ENCODE measurements around the gene PTPRG. TPM values are rescaled to one million over a fixed set of nuclear protein-coding genes. Genes with fewer than 3 reads are reported as not detected.

The PTPRG gene
- total and polyA plus RNA-seq, 10 of the 15 experiments (the other 5 are each of a cell fraction or from before 2014, with no cell fraction given) = 0.29 to 20.7 (median 1.4) TPM

DNA sequence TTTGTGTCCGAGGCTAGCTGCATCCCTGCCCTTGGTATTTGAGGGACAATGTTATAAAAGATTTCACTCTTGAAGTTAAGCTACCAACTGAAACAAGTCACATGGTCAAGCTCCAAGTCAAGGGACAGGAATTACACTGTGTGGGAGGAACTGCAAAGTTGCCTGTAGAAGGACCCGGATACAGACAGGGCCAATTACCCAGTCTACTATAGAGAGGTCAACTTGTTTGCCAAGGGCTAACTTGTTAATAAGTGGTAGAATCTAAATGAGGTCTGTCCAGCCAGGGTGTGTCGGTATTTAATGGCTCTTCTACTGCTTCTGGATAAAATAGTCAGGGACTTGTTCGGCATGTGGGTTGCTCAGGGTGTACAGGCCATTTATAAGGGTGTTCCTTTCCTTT is 55.7 kb downstream of the PTPRG start (continued):
- TF ChIP-seq CBX5 (IDR thresholded peaks at IDR 0.05; ENCODE audit: low read depth) = no peak
- TF ChIP-seq, protein P1, sequence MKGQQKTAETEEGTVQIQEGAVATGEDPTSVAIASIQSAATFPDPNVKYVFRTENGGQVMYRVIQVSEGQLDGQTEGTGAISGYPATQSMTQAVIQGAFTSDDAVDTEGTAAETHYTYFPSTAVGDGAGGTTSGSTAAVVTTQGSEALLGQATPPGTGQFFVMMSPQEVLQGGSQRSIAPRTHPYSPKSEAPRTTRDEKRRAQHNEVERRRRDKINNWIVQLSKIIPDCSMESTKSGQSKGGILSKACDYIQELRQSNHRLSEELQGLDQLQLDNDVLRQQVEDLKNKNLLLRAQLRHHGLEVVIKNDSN (IDR thresholded peaks at IDR 0.05; ENCODE audit: borderline replicate concordance, extremely low read length, insufficient read depth, low read depth, low read length) = no peak
- no peak for TF ChIP-seq HDAC6 (IDR thresholded peaks at IDR 0.05; ENCODE audit: unreplicated experiment)
- TF ChIP-seq CBX3 (IDR thresholded peaks at IDR 0.05; ENCODE audit: borderline replicate concordance, low read depth) = no peak
- no peak for TF ChIP-seq SRF (IDR thresholded peaks at IDR 0.05; ENCODE audit: low read depth in 2 of 2, low read length in 2 of 2)

GRCh38 chr3:61617651-61618050 is 56.3 kb downstream of the PTPRG start:
- CTCF ChIA-PET = interaction anchor here (1.6 to 2.3 kb wide), 2 partner anchors 34 to 39 kb away, joined by 4 to 6 read pairs; no protein-coding TSS in a partner anchor
- H3K4me2 ChIP-seq (ENCODE audit: control insufficient read depth, insufficient read depth) = no peak overlapping the region

More at GRCh38 chr3:61617651-61618050, 56.3 kb downstream of the PTPRG start:
- H3K36me3 ChIP-seq (ENCODE audit: control insufficient read depth in 2 of 2, insufficient read depth in 2 of 2, low read length in 1 of 2) = no peaks in the 10 kb centered on the region
- H3K27me3 ChIP-seq (replicated peaks in 1 of 2; ENCODE audit: control insufficient read depth in 2 of 2, insufficient read depth in 2 of 2, low read length in 1 of 2) = peaks cover 0 to 3% of the 10 kb centered on the region in 2 experiments; a peak in 2 of 4 replicates
- RAD21 ChIA-PET (ENCODE audit: unreplicated experiment) = no interaction called here
- no peaks in the 10 kb centered on the region for H3K4me1 ChIP-seq (ENCODE audit: control insufficient read depth, insufficient read depth, low read length)
- intact Hi-C loops (cut with micrococcal nuclease; ENCODE audit: unreplicated experiment) = no loop called here
- 25% methylated on average over 6 of the region's 6 CpGs for WGBS (ENCODE audit: insufficient coverage, insufficient replicate concordance, low lambda C conversion rate, missing lambda C conversion rate)
- no peak for ATAC-seq
- in situ Hi-C loops (cut with MboI) = no loop called here
- H3K4me3 ChIP-seq = no peak overlapping the region
- no peaks in the 10 kb centered on the region for H3K9me3 ChIP-seq (replicated peaks; ENCODE audit: control insufficient read depth, insufficient read depth, low read length)
- BruUV-seq (replicated peaks) = no TSS peak
- H4K20me1 ChIP-seq (ENCODE audit: control insufficient read depth, insufficient read depth) = no peaks in the 10 kb centered on the region
- SMC1A ChIA-PET (ENCODE audit: uncharacterized antibody, unreplicated experiment) = interaction anchor here (1.0 to 2.8 kb wide), 6 partner anchors 11 to 24 kb away, joined by 3 to 19 read pairs (median 5); no protein-coding TSS in a partner anchor
- H3K79me2 ChIP-seq (ENCODE audit: control insufficient read depth, insufficient read depth, low read length) = no peaks in the 10 kb centered on the region
- H2AFZ ChIP-seq (ENCODE audit: control insufficient read depth, low read depth, low read length) = no peak overlapping the region
- H3K27ac ChIP-seq (ENCODE audit: control insufficient read depth, insufficient read depth) = no peak overlapping the region
- POLR2A ChIA-PET = interaction anchor here (1.3 to 1.7 kb wide), 2 partner anchors 8 to 10 kb away, joined by 3 to 5 read pairs; no protein-coding TSS in a partner anchor
- no peak overlapping the region for H3K9ac ChIP-seq (ENCODE audit: control insufficient read depth, insufficient read depth, low read length)
- no peak for FAIRE-seq
- DNase-seq (ENCODE audit: low read depth, low spot score) = no peak
- TF ChIP-seq FOXM1 (IDR thresholded peaks at IDR 0.05; ENCODE audit: low read depth, low read length) (no peak), RUNX3 (IDR thresholded peaks at IDR 0.05; ENCODE audit: low read length) (no peak), ATF7 (IDR thresholded peaks at IDR 0.05; ENCODE audit: low read depth) (no peak), MTA3 (IDR thresholded peaks at IDR 0.05; ENCODE audit: borderline replicate concordance, low read length) (no peak), IKZF1 (conservative IDR thresholded peaks at IDR 0.05) (no peak), IRF4 (IDR thresholded peaks at IDR 0.05; ENCODE audit: low read depth, low read length) (no peak), KLF5 (IDR thresholded peaks at IDR 0.05; ENCODE audit: partially characterized antibody) (no peak), YBX1 (IDR thresholded peaks at IDR 0.05) (no peak), EZH2 (IDR thresholded peaks at IDR 0.05; ENCODE audit: borderline replicate concordance, control insufficient read depth, low read depth, low read length) (no peak)
- TF ChIP-seq, protein P2, sequence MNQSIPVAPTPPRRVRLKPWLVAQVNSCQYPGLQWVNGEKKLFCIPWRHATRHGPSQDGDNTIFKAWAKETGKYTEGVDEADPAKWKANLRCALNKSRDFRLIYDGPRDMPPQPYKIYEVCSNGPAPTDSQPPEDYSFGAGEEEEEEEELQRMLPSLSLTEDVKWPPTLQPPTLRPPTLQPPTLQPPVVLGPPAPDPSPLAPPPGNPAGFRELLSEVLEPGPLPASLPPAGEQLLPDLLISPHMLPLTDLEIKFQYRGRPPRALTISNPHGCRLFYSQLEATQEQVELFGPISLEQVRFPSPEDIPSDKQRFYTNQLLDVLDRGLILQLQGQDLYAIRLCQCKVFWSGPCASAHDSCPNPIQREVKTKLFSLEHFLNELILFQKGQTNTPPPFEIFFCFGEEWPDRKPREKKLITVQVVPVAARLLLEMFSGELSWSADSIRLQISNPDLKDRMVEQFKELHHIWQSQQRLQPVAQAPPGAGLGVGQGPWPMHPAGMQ (IDR thresholded peaks at IDR 0.05; ENCODE audit: borderline replicate concordance) = no peak
